Glomerular endothelial cell (primary cell): ENCODE measurements around the gene STARD13. TPM values are rescaled to one million over a fixed set of nuclear protein-coding genes. Genes with fewer than 3 reads are reported as not detected.

ENCODE experiments used
- DNase-seq: peaks from one replicate; pipeline ENCODE4 v3.0.0-alpha.2; 2011; ENCODE audit warnings: low read depth, low spot score; ENCODE audit errors: extremely low read depth
- total RNA-seq: library from RNA; depleted of rRNA; stranded (reverse); fragments of >200 nt; gene quantifications from 2 replicates; pipeline ENCODE4 v1.2.3, GENCODE V29; 2015

STARD13 gene
- total RNA-seq, 1 donor from 2014 or later: 28.4 TPM

DNA sequence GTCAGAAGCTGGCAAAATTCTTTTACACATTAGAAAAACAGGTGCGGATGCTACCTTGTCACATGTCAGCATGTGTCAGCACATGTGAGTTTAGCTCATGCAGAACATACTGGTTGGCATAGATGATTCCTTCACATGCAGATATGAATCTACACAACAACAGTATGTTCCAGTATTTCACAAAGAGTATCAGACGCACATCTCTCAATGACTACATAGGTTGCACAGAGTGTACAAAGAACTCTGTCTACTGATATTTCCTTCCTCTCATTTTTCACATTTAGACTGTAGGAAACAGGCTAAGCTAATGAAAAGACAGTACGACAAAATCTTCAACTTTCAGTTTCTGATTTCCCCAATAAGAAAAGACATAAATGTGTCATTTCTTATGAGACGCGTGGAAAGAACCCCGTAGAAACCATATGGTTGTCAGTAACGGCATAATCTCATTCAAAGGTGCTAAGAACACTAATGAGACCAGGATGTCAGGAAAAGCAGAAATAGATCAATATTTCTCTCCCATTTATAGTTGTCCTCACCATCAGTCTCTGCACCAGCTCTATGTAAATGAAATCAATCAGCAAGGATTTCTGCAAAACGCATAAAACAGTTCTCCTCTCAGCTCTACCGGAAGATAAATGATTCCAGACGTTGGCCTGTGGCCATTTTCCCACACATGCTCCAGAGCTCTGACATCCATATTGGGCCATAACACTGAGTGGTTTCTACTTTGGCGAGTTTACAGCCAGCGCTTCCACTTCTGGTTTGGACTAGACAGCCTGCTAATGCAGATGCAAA, 81.2 kb downstream of the STARD13 start:
- no peak for DNase-seq

DNA sequence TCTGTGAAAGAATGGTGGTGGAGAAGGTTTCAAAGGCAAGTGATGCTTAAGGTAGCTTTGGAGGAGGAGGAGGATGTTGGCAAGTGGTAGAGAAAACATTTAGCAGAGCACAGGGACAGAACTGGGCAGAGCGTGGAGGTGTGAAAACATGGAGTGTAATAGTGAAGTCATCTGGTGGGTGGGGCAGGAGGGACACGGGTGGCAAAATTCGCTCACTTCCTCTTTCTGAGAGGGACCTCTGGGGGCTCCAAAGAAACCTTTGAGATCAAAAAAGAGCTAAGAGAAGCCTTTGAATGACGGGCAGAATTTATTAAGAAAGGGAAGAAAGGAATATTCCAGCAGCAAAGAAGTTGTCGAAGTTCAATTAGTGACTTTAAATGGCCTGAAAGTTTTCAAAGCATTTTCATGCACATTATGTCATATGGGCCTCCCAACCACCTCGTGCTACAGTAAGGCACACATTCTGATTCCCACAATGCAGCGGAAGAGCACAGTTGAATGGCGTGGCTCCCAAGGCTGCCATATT, 82.8 kb downstream of the STARD13 start:
- no peak for DNase-seq

DNA sequence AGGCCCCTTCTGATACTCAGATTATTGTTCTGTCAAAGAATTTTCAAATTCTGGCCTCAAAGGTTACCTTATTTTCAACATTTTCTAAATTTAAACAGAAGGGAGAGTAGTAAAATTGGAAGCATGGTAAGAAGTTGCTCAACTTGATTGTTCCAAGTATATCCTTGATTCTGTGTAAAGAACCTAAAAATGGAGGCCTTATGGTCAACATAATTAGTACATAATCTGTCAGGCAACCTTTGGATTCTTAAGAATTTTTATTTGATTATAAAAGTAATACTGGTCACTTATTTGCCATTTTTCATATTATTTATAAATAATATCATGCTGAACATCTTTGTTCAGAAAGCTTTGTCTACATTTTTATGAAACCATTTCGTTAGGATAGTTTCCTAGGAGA, 83.9 kb downstream of the STARD13 start:
- DNase-seq: no peak

DNA sequence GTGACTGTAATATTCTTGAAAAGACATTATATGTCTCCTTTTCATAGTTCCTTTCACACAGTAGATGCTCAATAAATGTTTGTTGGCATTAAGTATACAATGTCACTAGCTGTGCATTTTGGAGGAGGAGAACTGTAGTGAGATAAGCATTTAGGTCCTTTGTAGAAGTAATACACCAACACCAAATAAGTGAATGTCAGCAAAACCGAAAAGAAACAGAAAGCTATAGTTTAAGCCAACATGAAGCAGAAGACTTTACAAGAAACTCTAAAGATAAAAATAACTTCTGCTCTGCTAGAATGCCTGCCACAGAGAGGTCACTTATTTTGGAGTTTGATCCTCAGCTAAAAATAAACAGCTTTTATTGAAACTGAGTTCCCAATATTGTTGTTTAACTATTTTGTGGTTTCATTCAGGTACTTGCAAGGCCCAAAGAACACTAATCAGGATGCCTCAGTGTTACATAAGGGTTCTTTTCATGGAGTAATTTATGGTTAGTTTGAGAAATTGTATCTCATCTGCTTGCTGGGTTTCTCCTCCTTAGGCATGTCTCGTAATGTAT, 86.2 kb downstream of the STARD13 start:
- no peak for DNase-seq

DNA sequence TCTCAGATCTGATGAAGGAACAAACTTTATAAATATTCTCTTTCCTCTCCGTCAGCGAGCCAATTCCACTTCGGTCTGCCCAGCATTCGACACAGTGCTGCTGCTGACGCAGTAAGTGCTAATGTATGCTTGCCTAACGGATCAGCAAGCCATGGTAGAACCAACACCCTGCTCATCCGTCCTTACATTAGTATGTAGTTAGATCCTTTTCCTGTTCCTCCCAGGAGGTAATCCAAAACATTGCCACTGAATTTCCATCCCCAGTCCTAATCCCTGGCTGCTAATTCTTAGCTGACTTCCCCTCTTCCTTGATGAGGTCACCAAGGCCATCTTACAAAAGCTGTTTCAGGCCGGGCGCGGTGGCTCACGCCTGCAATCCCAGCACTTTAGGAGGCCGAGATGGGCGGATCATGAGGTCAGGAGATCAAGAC, 88.0 kb downstream of the STARD13 start:
- no peak for DNase-seq

DNA sequence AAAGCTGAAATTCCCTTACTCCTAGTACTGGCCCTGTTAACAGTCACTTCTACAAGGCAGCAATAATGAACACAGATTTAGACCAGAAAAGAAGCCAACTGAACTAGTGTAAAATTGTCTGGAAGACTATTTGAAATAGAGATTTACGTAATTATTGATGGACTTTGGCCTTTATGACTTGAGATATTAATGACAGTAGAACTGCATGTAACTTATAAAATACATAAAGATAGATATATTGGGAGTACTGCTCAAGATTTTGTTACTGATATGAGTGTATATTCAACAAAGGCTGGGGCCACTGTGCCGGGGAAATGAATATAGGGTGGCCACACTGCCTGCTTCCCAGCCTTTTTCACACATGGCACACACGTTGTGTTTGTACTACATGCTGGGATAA, 88.8 kb downstream of the STARD13 start:
- no peak for DNase-seq

DNA sequence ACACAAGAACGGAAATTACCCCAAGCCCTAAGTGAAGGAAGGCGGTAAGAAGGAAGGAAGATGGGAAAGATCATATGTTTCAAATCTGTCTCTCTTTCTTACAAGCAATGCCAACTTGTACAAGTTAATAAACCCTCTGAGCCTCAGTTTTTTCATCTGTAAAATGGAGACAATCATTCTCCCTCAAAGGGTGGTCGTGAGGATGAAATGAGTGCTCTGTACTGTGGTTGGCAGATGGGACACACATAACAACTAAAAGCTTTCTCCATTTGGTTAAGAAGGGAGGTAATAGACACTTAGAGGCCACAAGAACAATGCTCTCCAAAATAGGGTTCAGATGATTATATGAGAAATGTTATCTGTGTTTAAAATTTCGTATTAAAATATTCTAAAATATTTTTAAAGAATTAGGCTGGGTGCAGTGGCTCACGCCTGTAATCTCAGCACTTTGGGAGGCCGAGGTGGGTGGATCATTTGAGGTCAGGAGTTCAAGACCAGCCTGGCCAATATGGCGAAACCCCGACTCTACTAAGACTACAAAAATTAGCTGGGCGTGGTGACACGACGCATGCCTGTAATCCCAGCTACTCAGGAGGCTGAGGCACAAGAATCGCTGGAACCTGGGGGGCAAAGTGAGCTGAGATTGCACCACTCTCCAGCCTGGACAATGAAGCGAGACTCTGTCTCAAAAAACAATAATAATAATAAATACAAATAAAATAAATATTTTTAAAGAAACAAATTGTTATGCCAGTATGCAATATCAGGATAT, 89.7 kb downstream of the STARD13 start:
- DNase-seq: no peak

DNA sequence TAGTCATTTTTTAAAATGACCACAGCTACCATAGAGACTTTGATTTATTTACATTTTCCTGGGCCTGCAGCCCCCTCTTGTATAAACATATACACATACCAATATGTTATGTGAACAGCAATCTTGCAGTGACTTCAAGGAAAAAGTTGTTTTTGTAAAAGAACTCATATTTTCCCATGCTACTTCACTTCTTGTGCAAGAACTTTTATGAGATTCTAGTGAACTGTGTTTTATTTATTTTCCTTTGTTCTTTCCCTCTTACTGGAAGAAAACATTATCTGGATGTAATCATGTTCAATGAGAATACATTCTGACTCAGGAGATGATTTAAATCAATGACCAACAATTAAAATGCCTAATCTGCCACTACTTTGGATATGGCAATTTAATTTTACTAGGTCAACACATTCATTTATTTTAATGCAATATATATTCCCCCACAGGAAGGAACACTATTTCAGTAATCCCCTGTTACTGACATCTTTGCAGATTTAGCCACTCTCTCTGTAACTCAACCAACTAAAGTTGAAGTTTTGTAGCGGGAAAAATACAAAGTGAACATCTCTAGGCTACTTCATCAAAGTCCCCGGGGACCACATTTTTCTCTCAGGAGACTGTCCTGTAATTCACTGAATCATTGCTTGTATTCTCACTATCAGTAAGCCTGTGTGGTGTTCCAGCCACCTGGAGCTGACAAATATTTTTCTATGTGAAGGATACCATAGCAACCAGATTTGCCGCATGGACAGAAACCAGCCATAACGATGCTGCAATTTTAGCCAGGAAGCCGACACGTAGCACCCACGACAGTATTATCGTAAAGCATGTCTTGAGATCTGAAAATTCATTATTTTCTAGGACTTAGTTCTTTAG, 90.5 kb downstream of the STARD13 start:
- no peak for DNase-seq

DNA sequence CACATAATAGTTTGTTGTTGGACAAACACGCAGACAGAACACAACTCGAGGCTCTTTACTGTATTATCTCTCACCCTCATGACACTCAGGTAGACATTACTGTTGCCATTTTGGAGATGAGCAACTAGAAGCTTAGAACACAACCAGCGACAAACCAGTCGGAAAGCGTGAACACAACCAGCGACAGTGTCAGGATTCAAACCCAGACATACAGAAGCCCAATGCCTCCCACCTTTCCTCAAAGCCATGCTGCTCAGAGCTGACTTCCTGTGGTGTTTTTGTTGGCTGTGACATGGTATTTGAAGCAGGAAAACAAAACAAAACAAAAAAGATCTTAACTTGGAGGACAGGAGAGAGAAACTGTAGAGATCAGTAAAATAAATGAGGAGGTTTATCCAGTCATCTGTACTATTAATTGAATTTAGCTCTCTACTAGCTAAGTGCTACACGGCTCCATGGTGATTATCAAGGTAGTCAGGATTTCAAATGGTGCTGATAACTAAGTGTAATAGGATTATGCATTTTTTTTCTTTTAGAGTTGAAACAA, 92.1 kb downstream of the STARD13 start:
- DNase-seq: no peak

DNA sequence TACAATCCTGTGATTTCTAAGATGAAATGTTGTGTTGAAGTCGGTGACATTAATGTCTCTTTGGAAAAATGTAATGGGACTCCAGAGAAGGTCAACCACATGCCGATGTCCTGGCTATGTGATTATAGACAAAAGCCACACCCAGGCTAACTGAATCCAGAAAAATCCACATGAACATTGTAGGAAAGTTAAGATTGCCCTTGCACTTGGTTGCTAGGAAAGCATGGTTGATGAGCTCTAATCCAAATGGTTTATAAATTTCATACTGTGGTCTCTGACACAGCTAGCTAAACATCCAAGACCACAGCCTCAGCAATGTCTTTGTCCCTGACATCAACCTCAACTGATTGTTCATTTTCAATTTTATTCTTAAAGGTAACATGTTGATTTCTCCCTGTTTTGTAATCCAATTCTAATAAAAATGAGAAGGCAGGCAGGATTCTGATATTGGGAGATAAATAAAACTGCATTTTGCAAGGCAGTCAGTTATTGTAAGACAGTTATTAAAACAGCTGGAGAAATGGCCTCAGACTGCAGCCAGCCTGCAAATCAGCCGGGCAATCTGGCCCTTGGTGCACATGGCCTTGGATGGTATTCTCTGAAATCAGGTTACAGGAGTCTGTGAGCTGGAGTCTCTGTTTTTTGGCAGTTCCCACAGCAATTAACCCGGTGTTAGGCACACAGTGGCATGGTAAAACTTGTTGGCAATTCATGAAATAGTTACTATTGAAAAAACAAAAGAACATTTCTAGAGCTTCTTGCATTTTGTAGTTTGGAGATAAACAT, 93.9 kb downstream of the STARD13 start:
- DNase-seq: no peak

DNA sequence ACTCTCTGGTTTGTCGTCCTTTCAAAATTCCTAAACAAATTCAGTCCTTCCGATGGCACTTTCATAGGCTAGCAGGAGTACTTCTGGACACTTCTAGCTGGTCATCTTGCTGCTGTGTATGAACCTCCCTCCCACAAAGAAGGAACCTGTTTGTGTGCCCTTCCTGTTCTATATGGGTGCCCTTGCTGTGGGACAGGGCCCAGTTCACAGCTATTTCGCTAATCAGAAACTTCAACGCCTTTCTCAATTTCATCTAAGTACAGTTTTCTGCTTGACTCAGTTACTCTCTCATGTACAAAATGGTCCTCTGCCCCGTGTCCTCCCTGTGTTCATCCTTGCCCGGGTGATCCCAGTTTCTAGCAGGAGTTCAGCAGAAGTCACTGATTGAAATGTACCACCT, 96.1 kb downstream of the STARD13 start:
- DNase-seq: no peak

DNA sequence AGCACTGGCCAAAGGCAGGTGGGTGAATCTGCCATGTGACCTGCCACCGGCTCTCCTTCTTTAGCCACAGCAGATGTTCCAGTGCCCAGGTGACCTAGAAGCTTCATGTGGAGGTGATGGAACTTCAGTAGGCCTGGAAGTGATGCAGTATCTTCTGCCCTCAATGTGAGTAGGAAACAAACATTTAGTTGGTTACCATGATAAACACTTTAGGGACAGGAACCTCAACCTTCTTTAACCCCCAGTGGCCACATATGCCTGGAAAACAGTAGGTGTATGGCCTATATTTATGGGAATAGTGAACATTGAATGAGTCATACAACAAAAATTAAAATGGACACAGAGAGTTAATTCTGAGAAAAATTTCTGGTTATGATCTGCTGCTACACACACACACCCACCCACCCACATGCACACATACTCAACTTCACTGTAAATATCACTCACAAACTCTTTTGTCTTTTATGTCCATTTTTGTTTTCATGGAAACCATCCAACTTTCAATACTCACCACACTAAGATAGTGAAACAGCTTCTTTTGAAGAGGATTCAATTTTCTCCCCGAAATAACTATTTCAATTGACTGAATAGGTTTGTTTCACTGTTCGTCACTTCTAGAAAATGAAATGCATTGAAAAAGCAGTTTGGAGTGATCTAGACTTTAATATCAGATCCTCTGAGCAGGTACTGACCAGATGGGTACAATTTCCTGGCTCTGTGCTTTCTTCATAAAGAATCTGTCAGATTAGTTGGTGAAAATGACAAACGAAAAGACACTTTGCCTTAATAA, 97.3 kb downstream of the STARD13 start:
- DNase-seq: no peak

DNA sequence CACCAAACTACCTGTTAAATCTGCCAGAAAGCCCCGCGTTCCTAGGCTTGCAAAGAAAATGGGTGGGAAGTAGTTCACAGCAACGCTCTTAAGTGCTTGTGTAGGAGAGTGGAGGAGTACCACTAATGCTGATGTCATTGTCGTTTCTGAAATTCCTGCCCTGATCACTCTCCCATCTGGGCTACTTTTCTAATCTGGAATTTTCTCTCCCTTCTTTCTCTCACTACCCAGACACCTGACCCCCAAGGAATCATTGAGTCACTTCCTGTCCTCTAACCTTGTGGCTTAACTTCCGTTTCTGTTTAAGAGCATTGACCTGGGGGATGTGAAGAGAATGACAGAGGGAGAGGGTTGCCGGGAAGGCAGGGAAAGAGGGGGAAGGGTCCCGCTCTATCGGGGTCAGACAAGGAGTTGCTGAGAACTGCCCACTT, 98.7 kb downstream of the STARD13 start:
- DNase-seq: no peak

DNA sequence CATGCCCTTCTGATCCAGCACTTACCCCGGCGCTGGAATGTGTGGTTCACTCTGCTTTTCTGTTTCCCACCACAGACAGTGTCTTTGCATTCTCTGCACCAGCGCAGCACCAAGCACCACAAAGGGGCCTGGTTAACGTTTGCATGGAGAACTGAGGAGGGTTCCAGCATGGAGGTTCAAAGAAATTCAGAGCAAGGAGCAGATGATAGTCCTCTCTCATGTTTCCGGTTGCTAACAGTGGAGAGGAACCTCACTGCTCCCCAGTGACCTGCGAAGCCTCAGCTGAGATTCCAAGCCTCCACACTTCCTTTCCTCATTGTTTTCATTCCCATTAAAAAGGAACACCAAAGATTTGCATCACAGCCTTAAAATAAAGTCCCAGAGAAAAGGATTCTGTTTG, 99.7 kb downstream of the STARD13 start:
- DNase-seq: no peak

DNA sequence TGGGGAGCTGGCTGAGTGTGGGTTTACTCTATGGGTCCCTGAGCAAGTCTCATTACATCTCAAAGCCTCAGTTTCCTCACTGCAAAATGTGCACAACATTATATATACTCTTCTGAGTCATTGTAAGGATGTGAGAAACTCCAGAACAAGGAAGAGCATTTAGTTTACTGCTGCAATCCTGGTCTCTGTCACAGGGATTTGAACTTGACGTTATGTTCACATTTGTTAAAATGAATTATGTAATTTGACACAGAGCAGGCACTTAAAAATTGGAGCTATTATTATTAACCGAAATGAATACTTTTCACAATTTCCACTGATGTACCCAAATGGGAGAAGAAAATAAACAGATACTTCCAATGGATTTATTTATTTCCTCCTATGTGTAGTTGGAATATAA, 101.0 kb downstream of the STARD13 start:
- no peak for DNase-seq

DNA sequence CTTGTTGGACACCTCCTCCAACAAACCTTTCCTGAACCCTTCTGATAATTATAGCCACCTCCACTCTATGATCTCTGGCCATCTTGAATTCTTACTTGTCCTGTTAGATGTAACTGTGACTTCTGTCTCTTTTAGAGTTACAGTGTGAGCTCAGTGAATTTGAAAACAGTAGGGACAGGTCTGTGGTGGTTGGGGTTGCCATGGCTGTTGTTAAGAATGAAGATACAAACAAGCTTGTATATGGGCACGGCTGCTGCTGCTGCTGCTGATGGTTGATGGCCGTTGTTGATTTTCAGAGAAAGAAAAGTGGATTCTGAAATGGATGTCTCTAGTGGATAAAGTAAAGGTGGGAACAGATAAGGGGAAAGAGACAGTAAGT, 101.5 kb downstream of the STARD13 start:
- no peak for DNase-seq

DNA sequence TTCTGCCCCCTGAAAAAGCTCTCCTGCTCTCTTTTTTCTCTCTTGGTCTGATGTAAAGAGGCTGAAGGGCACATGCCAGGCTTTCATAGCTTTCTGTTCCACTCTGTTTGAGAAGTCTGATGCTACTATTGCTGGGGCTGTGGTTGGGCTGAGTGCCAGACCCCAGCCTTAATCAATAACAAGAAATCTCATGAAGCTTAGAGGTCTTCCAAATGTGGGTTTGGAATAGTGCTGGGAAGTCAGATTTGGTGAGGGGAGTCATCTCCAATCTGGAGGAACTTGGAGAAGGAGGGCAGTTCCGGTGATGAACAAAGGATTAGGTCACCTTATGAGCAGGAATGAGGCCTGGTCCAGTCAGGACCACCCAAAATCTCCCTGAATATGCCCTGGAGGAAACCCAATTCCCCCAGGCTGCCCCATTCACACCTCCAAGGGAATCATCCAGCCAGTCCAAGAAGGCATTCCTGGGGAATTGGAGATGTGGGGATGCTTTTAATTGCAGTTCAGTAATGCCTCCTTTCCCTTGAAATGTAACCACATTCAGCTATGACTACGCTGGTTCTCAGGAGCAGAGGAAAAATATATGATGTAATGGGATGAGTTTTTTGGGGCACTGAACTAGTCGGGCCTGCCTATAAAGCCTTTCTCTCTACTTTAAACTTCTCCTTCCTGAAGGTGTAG, 102.0 kb downstream of the STARD13 start:
- no peak for DNase-seq

DNA sequence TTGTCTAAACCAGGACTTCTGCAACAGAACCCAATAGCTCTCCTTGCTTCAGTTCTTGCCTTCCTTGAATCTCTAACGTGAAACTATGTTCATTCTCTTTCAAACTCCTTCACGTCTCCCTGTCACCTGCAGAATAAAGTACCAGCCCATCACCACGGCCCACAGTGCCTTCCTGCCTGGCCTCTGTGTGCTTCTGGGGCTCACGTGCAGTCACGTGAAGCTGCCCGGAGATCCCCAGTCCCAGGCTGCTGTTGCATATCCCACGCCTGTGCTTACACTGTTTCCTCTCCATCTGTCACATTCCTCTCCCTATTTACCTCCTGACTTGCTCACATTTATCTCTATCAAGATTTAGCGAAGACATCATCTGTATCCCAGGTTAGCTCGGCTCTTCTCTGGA, 102.8 kb downstream of the STARD13 start:
- DNase-seq: no peak
